GM18951 (cell line): ENCODE results near the gene SUGCT.

Experiments used
- POLR2A ChIP-seq: IDR thresholded peaks from 4 replicates; pipeline ENCODE4 v1.6.1; 2011; ENCODE audit warnings: mild to moderate bottlenecking; ENCODE audit not compliant: insufficient read length, insufficient read depth; ENCODE audit errors: extremely low read depth
- in situ Hi-C: fragments of 300-500 bp; cut with MboI; formaldehyde crosslinking; loops from one replicate; pipeline ENCODE4 v1.12.0; 2022; ENCODE audit warnings: low sequenced_read_pairs, mixed read lengths, inconsistent platforms; ENCODE audit not compliant: unreplicated experiment

SUGCT gene

GRCh38 chr7:40753455-40753854, 618.6 kb downstream of the SUGCT start:
- no peak for TF ChIP-seq POLR2A
- in situ Hi-C loops: no loop called here

- in situ Hi-C loops: no loop called here
- TF ChIP-seq POLR2A: no peak
Measured at GRCh38 chr7:40755438-40755837, 620.6 kb downstream of the SUGCT start.

GRCh38 chr7:40757109-40757508, 622.3 kb downstream of the SUGCT start:
- TF ChIP-seq POLR2A: no peak
- in situ Hi-C loops: no loop called here

GRCh38 chr7:40758590-40758989, 623.8 kb downstream of the SUGCT start:
- no peak for TF ChIP-seq POLR2A
- in situ Hi-C loops: no loop called here

GRCh38 chr7:40760293-40760964, 625.6 kb downstream of the SUGCT start:
- TF ChIP-seq POLR2A: no peak
- in situ Hi-C loops: no loop called here

GRCh38 chr7:40760987-40761386, 626.2 kb downstream of the SUGCT start:
- in situ Hi-C loops: no loop called here
- no peak for TF ChIP-seq POLR2A

- no peak for TF ChIP-seq POLR2A
Measured at GRCh38 chr7:40761762-40762560, 627.2 kb downstream of the SUGCT start.

GRCh38 chr7:40763319-40764287, 628.8 kb downstream of the SUGCT start:
- in situ Hi-C loops: no loop called here
- TF ChIP-seq POLR2A: no peak

More at GRCh38 chr7:40761762-40762560, 627.2 kb downstream of the SUGCT start:
- in situ Hi-C loops: no loop called here

GRCh38 chr7:40765639-40766038, 630.8 kb downstream of the SUGCT start:
- TF ChIP-seq POLR2A: no peak
- in situ Hi-C loops: no loop called here

GRCh38 chr7:40772096-40772495, 637.3 kb downstream of the SUGCT start:
- in situ Hi-C loops: no loop called here
- no peak for TF ChIP-seq POLR2A

GRCh38 chr7:40773656-40774055, 638.9 kb downstream of the SUGCT start:
- no peak for TF ChIP-seq POLR2A

GRCh38 chr7:40775877-40776276, 641.1 kb downstream of the SUGCT start:
- no peak for TF ChIP-seq POLR2A
- in situ Hi-C loops: no loop called here

More at GRCh38 chr7:40773656-40774055, 638.9 kb downstream of the SUGCT start:
- in situ Hi-C loops: no loop called here

GRCh38 chr7:40777730-40778312, 643.0 kb downstream of the SUGCT start:
- in situ Hi-C loops: no loop called here

GRCh38 chr7:40780460-40780859, 645.7 kb downstream of the SUGCT start:
- no peak for TF ChIP-seq POLR2A
- in situ Hi-C loops: no loop called here

More at GRCh38 chr7:40777730-40778312, 643.0 kb downstream of the SUGCT start:
- TF ChIP-seq POLR2A: no peak
